Measurements from ENCODE around the gene ERN1. TPM values are rescaled to one million over a fixed set of nuclear protein-coding genes. Genes with fewer than 3 reads are reported as not detected.

The ERN1 gene
- total and polyA plus RNA-seq, 2 of the 8 experiments (the other 6 are each of a cell fraction or from before 2014, with no cell fraction given), result 1.8 to 3.9 TPM

DNA sequence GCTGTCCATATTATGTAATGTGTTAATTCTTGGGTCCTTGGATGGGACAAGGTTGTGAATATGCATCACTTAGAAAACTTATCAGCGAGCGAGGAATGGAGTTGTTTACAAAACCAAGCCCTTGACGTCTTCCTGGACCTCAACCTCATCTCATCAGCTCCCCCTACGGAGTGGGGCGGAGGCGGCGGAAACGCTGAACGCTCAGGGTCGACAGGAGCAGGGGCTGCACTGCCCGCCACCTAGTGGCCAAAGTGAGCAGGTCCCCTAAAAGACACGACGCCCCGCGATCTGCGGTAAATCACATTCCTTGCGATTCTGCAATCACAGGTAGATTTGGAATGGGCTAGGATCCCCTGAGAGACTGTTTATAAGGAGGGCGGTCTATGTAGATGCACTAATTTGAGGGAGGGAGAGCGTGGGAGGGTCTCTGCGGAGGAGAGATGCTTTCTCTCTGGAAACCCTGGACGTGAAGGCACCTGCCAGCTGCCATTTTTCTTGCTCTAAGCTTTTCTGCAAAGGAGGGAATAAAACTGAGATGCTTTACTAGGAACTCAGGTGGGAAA, 104.1 kb downstream of the ERN1 start (continued):
- no peak for TF ChIP-seq HDAC6 (IDR thresholded peaks at IDR 0.05; ENCODE audit: low read depth, low read length)
- no peak for TF ChIP-seq SAP30 (IDR thresholded peaks at IDR 0.05; ENCODE audit: insufficient read depth, insufficient replicate concordance, low read length)
- TF ChIP-seq RBBP5 (IDR thresholded peaks at IDR 0.05; ENCODE audit: borderline replicate concordance, low read depth, low read length), result no peak
- TF ChIP-seq, protein P1, sequence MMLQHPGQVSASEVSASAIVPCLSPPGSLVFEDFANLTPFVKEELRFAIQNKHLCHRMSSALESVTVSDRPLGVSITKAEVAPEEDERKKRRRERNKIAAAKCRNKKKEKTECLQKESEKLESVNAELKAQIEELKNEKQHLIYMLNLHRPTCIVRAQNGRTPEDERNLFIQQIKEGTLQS (IDR thresholded peaks at IDR 0.05; ENCODE audit: insufficient read depth, low read depth, low read length), result peak; percentile 55; the same call in 1 of the 2 replicates
- no peak for TF ChIP-seq CHD1 (IDR thresholded peaks at IDR 0.05; ENCODE audit: low read depth, low read length)
- TF ChIP-seq TBP (IDR thresholded peaks at IDR 0.05; ENCODE audit: low read depth, low read length), result no peak
- no peak for TF ChIP-seq BCL11A (IDR thresholded peaks at IDR 0.05; ENCODE audit: low read depth in 2 of 2, low read length in 2 of 2)
- no peak for TF ChIP-seq FOSL1 (IDR thresholded peaks at IDR 0.05; ENCODE audit: insufficient read depth, low read depth, low read length)
- no peak for TF ChIP-seq POU5F1 (IDR thresholded peaks at IDR 0.05; ENCODE audit: low read depth, low read length)
- TF ChIP-seq, protein P2, sequence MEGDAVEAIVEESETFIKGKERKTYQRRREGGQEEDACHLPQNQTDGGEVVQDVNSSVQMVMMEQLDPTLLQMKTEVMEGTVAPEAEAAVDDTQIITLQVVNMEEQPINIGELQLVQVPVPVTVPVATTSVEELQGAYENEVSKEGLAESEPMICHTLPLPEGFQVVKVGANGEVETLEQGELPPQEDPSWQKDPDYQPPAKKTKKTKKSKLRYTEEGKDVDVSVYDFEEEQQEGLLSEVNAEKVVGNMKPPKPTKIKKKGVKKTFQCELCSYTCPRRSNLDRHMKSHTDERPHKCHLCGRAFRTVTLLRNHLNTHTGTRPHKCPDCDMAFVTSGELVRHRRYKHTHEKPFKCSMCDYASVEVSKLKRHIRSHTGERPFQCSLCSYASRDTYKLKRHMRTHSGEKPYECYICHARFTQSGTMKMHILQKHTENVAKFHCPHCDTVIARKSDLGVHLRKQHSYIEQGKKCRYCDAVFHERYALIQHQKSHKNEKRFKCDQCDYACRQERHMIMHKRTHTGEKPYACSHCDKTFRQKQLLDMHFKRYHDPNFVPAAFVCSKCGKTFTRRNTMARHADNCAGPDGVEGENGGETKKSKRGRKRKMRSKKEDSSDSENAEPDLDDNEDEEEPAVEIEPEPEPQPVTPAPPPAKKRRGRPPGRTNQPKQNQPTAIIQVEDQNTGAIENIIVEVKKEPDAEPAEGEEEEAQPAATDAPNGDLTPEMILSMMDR (IDR thresholded peaks at IDR 0.05; ENCODE audit: control extremely low read depth in 1 of 3, insufficient read depth in 1 of 3, low read depth in 1 of 3, low read length in 3 of 3), result peak; percentile 94 to 99 (median 99)
- TF ChIP-seq MAFK (IDR thresholded peaks at IDR 0.05; ENCODE audit: low read depth, low read length), result no peak
- no peak for TF ChIP-seq NRF1 (IDR thresholded peaks at IDR 0.05; ENCODE audit: low read depth, low read length)
- no peak for TF ChIP-seq SP4 (IDR thresholded peaks at IDR 0.05; ENCODE audit: low read length)
- TF ChIP-seq, protein P3, sequence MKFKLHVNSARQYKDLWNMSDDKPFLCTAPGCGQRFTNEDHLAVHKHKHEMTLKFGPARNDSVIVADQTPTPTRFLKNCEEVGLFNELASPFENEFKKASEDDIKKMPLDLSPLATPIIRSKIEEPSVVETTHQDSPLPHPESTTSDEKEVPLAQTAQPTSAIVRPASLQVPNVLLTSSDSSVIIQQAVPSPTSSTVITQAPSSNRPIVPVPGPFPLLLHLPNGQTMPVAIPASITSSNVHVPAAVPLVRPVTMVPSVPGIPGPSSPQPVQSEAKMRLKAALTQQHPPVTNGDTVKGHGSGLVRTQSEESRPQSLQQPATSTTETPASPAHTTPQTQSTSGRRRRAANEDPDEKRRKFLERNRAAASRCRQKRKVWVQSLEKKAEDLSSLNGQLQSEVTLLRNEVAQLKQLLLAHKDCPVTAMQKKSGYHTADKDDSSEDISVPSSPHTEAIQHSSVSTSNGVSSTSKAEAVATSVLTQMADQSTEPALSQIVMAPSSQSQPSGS (IDR thresholded peaks at IDR 0.05; ENCODE audit: low read length), result 0 out of 2 replicates have a peak, but pooled peaks have one; percentile 19
- TF ChIP-seq JUN (IDR thresholded peaks at IDR 0.05; ENCODE audit: low read depth, low read length), result no peak
- TF ChIP-seq SP2 (IDR thresholded peaks at IDR 0.05; ENCODE audit: low read length), result no peak
- TF ChIP-seq, protein P4, sequence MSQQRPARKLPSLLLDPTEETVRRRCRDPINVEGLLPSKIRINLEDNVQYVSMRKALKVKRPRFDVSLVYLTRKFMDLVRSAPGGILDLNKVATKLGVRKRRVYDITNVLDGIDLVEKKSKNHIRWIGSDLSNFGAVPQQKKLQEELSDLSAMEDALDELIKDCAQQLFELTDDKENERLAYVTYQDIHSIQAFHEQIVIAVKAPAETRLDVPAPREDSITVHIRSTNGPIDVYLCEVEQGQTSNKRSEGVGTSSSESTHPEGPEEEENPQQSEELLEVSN (IDR thresholded peaks at IDR 0.05), result peak; percentile 36; the same call in 1 of the 2 replicates
- TF ChIP-seq TAF1 (IDR thresholded peaks at IDR 0.05; ENCODE audit: low read depth, low read length), result 0 out of 2 replicates have a peak, but pooled peaks have one; percentile 26
- TF ChIP-seq EZH2 (IDR thresholded peaks at IDR 0.05; ENCODE audit: low read depth, low read length, severe bottlenecking), result no peak
